H1 (cell line): ENCODE data around the gene ZNF316. TPM values are rescaled to one million over a fixed set of nuclear protein-coding genes. Genes with fewer than 3 reads are reported as not detected.

Source experiments
- EGR1 ChIP-seq: IDR thresholded peaks from 2 replicates; pipeline ENCODE4 v1.6.1; 2011; ENCODE audit warnings: low read depth, low read length, borderline replicate concordance
- GABPA ChIP-seq: IDR thresholded peaks from 2 replicates; pipeline ENCODE4 v1.6.1; 2011; ENCODE audit warnings: mild to moderate bottlenecking, low read length, moderate library complexity, borderline replicate concordance; ENCODE audit not compliant: insufficient read depth
- JUND ChIP-seq: IDR thresholded peaks from 2 replicates; pipeline ENCODE4 v1.6.1; 2011; ENCODE audit warnings: mild to moderate bottlenecking, improper control_type of control experiment, low read length
- MAFK ChIP-seq: IDR thresholded peaks from 2 replicates; pipeline ENCODE4 v1.6.1; 2012; ENCODE audit warnings: low read depth, mild to moderate bottlenecking, improper control_type of control experiment, low read length
- NANOG ChIP-seq: IDR thresholded peaks from 2 replicates; pipeline ENCODE4 v1.6.1; 2011; ENCODE audit warnings: low read length, low read depth, mild to moderate bottlenecking, inconsistent platforms; ENCODE audit not compliant: insufficient read depth, poor library complexity, severe bottlenecking
- POU5F1 ChIP-seq: IDR thresholded peaks from 2 replicates; pipeline ENCODE4 v1.6.1; 2011; ENCODE audit warnings: low read depth, mild to moderate bottlenecking, low read length, moderate library complexity
- SIN3A ChIP-seq, 2 experiments: IDR thresholded peaks in 1 of 2; conservative IDR thresholded peaks in 1 of 2; 2 replicates each; pipeline ENCODE4 v1.6.1; 2011 to 2012; ENCODE audit warnings: low read length in 2 of 2, improper control_type of control experiment in 1 of 2, low read depth in 1 of 2, mild to moderate bottlenecking in 1 of 2
- TAF1 ChIP-seq: IDR thresholded peaks from 2 replicates; pipeline ENCODE4 v1.6.1; 2011; ENCODE audit warnings: mild to moderate bottlenecking, low read depth, low read length
- TBP ChIP-seq: IDR thresholded peaks from 2 replicates; pipeline ENCODE4 v1.6.1; 2011; ENCODE audit warnings: low read depth, low read length, improper control_type of control experiment
- polyA plus RNA-seq, 7 experiments: library from polyadenylated mRNA; depleted of rRNA in 3 of 7; stranded (reverse) in 5 of 7; unstranded in 2 of 7; fragments of >200 nt in 5 of 7; fragments of 200-250 nt in 2 of 7; gene quantifications; 1 replicate in 5 of 7; 2 replicates in 1 of 7; 4 replicates in 1 of 7; pipeline versions ENCODE4 v1.2.1 to v1.2.3, GENCODE V29; 2011 to 2013; ENCODE audit warnings: missing spikeins in 2 of 7, mixed read lengths in 2 of 7
- total RNA-seq: library from RNA; stranded (reverse); fragmentation: NEBNext Ultra II Directional; extraction: Animal tissue kit (Norgen Biotek cat#: 25700); gene quantifications from 2 replicates; pipeline ENCODE4 v1.2.1, GENCODE V29; 2021
- TF ChIP-seq, protein P1 (sequence below): fragments of 300-600 bp; sonication (generic); IDR thresholded peaks from 2 replicates; pipeline ENCODE4 v1.7.1; 2012; ENCODE audit warnings: low read length, moderate library complexity, mild to moderate bottlenecking, inconsistent platforms; ENCODE audit not compliant: insufficient replicate concordance
- TF ChIP-seq, protein P2 (sequence below): IDR thresholded peaks from 2 replicates; pipeline ENCODE4 v1.6.1; 2011; ENCODE audit warnings: low read length, improper control_type of control experiment

The ZNF316 gene
- total and polyA plus RNA-seq, 2 of the 8 experiments (the other 6 are each of a cell fraction or from before 2014, with no cell fraction given): 3.6 to 13.7 TPM

DNA sequence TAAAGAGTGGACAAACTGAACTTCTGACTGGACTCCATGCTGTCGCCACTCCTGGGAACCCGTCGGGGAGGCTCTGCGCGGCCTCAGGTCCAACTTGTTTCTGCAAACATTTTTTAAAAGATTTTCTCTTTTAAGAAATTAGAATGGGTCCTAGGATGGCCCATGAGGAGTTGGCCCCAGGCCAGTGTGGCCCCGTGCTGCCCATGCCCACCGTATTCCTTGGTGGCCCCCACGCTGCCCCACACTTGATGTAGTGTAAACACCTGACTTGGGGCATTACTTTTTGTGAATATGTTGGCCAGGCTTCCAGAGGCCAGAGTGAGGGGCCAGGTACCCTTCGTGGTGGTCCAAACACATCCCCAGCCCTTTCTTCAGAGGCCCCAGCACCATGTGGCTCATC lies 19.3 kb downstream of the ZNF316 start (continued):
- TF ChIP-seq, protein P1, sequence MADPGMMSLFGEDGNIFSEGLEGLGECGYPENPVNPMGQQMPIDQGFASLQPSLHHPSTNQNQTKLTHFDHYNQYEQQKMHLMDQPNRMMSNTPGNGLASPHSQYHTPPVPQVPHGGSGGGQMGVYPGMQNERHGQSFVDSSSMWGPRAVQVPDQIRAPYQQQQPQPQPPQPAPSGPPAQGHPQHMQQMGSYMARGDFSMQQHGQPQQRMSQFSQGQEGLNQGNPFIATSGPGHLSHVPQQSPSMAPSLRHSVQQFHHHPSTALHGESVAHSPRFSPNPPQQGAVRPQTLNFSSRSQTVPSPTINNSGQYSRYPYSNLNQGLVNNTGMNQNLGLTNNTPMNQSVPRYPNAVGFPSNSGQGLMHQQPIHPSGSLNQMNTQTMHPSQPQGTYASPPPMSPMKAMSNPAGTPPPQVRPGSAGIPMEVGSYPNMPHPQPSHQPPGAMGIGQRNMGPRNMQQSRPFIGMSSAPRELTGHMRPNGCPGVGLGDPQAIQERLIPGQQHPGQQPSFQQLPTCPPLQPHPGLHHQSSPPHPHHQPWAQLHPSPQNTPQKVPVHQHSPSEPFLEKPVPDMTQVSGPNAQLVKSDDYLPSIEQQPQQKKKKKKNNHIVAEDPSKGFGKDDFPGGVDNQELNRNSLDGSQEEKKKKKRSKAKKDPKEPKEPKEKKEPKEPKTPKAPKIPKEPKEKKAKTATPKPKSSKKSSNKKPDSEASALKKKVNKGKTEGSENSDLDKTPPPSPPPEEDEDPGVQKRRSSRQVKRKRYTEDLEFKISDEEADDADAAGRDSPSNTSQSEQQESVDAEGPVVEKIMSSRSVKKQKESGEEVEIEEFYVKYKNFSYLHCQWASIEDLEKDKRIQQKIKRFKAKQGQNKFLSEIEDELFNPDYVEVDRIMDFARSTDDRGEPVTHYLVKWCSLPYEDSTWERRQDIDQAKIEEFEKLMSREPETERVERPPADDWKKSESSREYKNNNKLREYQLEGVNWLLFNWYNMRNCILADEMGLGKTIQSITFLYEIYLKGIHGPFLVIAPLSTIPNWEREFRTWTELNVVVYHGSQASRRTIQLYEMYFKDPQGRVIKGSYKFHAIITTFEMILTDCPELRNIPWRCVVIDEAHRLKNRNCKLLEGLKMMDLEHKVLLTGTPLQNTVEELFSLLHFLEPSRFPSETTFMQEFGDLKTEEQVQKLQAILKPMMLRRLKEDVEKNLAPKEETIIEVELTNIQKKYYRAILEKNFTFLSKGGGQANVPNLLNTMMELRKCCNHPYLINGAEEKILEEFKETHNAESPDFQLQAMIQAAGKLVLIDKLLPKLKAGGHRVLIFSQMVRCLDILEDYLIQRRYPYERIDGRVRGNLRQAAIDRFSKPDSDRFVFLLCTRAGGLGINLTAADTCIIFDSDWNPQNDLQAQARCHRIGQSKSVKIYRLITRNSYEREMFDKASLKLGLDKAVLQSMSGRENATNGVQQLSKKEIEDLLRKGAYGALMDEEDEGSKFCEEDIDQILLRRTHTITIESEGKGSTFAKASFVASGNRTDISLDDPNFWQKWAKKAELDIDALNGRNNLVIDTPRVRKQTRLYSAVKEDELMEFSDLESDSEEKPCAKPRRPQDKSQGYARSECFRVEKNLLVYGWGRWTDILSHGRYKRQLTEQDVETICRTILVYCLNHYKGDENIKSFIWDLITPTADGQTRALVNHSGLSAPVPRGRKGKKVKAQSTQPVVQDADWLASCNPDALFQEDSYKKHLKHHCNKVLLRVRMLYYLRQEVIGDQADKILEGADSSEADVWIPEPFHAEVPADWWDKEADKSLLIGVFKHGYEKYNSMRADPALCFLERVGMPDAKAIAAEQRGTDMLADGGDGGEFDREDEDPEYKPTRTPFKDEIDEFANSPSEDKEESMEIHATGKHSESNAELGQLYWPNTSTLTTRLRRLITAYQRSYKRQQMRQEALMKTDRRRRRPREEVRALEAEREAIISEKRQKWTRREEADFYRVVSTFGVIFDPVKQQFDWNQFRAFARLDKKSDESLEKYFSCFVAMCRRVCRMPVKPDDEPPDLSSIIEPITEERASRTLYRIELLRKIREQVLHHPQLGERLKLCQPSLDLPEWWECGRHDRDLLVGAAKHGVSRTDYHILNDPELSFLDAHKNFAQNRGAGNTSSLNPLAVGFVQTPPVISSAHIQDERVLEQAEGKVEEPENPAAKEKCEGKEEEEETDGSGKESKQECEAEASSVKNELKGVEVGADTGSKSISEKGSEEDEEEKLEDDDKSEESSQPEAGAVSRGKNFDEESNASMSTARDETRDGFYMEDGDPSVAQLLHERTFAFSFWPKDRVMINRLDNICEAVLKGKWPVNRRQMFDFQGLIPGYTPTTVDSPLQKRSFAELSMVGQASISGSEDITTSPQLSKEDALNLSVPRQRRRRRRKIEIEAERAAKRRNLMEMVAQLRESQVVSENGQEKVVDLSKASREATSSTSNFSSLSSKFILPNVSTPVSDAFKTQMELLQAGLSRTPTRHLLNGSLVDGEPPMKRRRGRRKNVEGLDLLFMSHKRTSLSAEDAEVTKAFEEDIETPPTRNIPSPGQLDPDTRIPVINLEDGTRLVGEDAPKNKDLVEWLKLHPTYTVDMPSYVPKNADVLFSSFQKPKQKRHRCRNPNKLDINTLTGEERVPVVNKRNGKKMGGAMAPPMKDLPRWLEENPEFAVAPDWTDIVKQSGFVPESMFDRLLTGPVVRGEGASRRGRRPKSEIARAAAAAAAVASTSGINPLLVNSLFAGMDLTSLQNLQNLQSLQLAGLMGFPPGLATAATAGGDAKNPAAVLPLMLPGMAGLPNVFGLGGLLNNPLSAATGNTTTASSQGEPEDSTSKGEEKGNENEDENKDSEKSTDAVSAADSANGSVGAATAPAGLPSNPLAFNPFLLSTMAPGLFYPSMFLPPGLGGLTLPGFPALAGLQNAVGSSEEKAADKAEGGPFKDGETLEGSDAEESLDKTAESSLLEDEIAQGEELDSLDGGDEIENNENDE: no peak
- TF ChIP-seq, protein P2, sequence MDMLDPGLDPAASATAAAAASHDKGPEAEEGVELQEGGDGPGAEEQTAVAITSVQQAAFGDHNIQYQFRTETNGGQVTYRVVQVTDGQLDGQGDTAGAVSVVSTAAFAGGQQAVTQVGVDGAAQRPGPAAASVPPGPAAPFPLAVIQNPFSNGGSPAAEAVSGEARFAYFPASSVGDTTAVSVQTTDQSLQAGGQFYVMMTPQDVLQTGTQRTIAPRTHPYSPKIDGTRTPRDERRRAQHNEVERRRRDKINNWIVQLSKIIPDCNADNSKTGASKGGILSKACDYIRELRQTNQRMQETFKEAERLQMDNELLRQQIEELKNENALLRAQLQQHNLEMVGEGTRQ: no peak
- TF ChIP-seq MAFK: no peak
- TF ChIP-seq TAF1: no peak
- TF ChIP-seq SIN3A (conservative IDR thresholded peaks at IDR 0.05 in 1 of 2, IDR thresholded peaks at IDR 0.05 in 1 of 2; ENCODE audit: low read depth in 1 of 2, low read length in 2 of 2): no peak
- TF ChIP-seq TBP: no peak
- TF ChIP-seq JUND: no peak
- TF ChIP-seq NANOG: no peak
- no peak for TF ChIP-seq GABPA
- no peak for TF ChIP-seq POU5F1
- TF ChIP-seq EGR1: no peak
